ENCODE data around the gene GLRA3. TPM values are rescaled to one million over a fixed set of nuclear protein-coding genes. Genes with fewer than 3 reads are reported as not detected.
"Not testable (repeated sequence)": the region's sequence is repeated elsewhere in the genome, so short reads cannot be mapped to it uniquely, and the experiment has no call there.

GLRA3 gene
- total RNA-seq, 1 donor = not detected

GRCh38 chr4:174848596-174848995, 19.5 kb upstream of the GLRA3 start:
- no peaks in the 10 kb centered on the region for H3K27me3 ChIP-seq (ENCODE audit: insufficient read depth, low read length)
- peaks cover 5% of the 10 kb centered on the region for H3K9me3 ChIP-seq (ENCODE audit: low read depth, low read length)
- no peaks in the 10 kb centered on the region for H3K4me1 ChIP-seq (ENCODE audit: insufficient read depth, low read length)
- no peak overlapping the region for H3K4me3 ChIP-seq (ENCODE audit: low read length)

GRCh38 chr4:174847801-174848427, 18.9 kb upstream of the GLRA3 start:
- Histone ChIP-seq H3K4me1 (ENCODE audit: insufficient read depth, low read length) (no peaks in the 10 kb centered on the region), H3K4me3 (ENCODE audit: low read length) (no peak overlapping the region), H3K9me3 (ENCODE audit: low read depth, low read length) (peaks cover 5% of the 10 kb centered on the region), H3K27me3 (ENCODE audit: insufficient read depth, low read length) (no peaks in the 10 kb centered on the region)

- no peaks in the 10 kb centered on the region for H3K4me1 ChIP-seq (ENCODE audit: insufficient read depth, low read length)
- no peak overlapping the region for H3K4me3 ChIP-seq (ENCODE audit: low read length)
- no peaks in the 10 kb centered on the region for H3K27me3 ChIP-seq (ENCODE audit: insufficient read depth, low read length)
- no peaks in the 10 kb centered on the region for H3K9me3 ChIP-seq (ENCODE audit: low read depth, low read length)
Observed at GRCh38 chr4:174835536-174835935, 6.5 kb upstream of the GLRA3 start.

DNA sequence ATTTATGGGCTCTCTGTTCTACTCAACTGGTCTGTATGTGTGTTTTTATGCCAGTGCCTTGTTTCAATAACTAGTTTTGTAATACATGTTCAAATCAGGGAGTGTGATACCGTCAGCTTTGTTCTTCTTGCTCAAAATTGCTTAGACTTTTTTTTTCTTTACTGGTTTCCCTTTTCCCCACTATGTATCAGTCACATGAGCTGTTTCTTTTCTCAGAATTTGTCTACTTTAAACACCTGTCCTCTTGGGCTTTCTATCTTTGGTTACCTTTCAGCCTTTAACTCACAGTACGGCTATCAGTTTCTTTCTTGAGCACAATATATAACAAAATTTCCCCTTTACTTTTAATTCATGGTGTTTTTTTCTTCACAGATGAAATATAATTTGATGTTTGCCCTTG, 5.4 kb upstream of the GLRA3 start:
- Histone ChIP-seq H3K4me3 (ENCODE audit: low read length) (no peak overlapping the region), H3K4me1 (ENCODE audit: insufficient read depth, low read length) (no peaks in the 10 kb centered on the region), H3K9me3 (ENCODE audit: low read depth, low read length) (no peaks in the 10 kb centered on the region), H3K27me3 (ENCODE audit: insufficient read depth, low read length) (peaks cover 7% of the 10 kb centered on the region)

DNA sequence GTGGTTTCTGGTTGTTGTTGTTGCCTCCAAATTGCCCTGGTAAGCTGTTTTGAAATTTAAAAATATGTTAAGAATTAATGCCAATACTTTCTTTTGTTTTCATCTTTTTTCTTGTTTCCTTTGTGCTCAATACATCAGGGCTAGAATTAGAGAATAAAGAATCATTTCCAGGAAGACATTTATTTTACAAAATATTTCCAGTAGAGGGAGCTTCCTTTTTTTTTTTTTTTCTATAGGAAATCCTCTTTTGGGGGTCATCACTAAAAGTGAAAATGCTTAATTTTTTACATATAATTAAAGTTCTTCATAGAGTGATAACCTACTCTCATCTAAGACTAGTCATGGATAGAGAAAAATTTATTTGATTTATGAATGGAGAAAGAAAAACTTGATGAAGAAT, 2.4 kb downstream of the GLRA3 start:
- no peaks in the 10 kb centered on the region for H3K9me3 ChIP-seq (ENCODE audit: low read depth, low read length)
- H3K27me3 ChIP-seq (ENCODE audit: insufficient read depth, low read length) = peaks cover 12% of the 10 kb centered on the region
- H3K4me3 ChIP-seq (ENCODE audit: low read length) = no peak overlapping the region
- no peaks in the 10 kb centered on the region for H3K4me1 ChIP-seq (ENCODE audit: insufficient read depth, low read length)

- Histone ChIP-seq H3K27me3 (ENCODE audit: insufficient read depth, low read length) (no peaks in the 10 kb centered on the region), H3K9me3 (ENCODE audit: low read depth, low read length) (no peaks in the 10 kb centered on the region), H3K4me1 (ENCODE audit: insufficient read depth, low read length) (no peaks in the 10 kb centered on the region), H3K4me3 (ENCODE audit: low read length) (no peak overlapping the region)
Observed at GRCh38 chr4:174815282-174815681, 13.8 kb downstream of the GLRA3 start.

DNA sequence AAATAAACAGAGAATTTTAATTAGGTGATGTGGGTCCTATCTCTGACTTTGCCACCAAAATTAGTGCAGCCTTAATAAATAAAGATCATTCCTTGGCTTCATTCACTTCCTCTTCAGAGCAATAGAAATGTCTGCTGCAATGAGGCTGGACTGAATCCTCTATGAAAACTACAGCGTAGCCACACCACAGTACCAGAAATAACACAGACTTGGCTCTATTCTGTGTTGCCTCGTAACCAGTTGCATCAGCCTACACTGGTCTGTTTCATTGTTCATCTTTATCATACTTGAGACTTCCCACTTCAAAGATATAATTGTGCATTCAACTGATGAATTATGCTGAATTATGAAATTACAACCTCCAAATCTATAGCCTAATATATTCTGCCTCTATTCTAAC, 15.8 kb downstream of the GLRA3 start:
- H3K4me3 ChIP-seq (ENCODE audit: low read length) = no peak overlapping the region
- H3K27me3 ChIP-seq (ENCODE audit: insufficient read depth, low read length) = no peaks in the 10 kb centered on the region
- H3K4me1 ChIP-seq (ENCODE audit: insufficient read depth, low read length) = no peaks in the 10 kb centered on the region
- H3K9me3 ChIP-seq (ENCODE audit: low read depth, low read length) = no peaks in the 10 kb centered on the region

DNA sequence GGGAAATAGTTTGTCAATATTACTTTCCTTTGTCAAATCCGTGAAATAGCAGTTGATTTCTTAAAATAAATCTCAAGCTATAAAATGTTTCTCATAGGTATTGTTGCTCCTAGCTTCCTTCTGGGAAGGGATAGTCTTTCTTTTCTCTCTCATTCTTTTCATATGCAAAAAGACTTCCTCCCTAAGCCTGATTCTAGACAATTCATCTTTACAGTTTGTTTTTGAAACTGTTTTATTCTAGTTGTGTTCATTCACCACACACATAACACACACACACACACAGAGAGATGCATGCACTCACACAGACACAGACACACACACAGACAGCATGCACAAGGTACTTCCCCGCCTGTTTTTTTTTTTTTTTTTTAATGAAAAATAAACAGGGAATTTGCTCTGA, 18.2 kb downstream of the GLRA3 start:
- H3K4me1 ChIP-seq (ENCODE audit: insufficient read depth, low read length) = no peaks in the 10 kb centered on the region
- no peaks in the 10 kb centered on the region for H3K27me3 ChIP-seq (ENCODE audit: insufficient read depth, low read length)
- H3K4me3 ChIP-seq (ENCODE audit: low read length) = no peak overlapping the region
- no peaks in the 10 kb centered on the region for H3K9me3 ChIP-seq (ENCODE audit: low read depth, low read length)

GRCh38 chr4:174808836-174809235, 20.2 kb downstream of the GLRA3 start:
- Histone ChIP-seq H3K4me1 (ENCODE audit: insufficient read depth, low read length) (no peaks in the 10 kb centered on the region), H3K9me3 (ENCODE audit: low read depth, low read length) (no peaks in the 10 kb centered on the region), H3K27me3 (ENCODE audit: insufficient read depth, low read length) (no peaks in the 10 kb centered on the region), H3K4me3 (ENCODE audit: low read length) (no peak overlapping the region)

DNA sequence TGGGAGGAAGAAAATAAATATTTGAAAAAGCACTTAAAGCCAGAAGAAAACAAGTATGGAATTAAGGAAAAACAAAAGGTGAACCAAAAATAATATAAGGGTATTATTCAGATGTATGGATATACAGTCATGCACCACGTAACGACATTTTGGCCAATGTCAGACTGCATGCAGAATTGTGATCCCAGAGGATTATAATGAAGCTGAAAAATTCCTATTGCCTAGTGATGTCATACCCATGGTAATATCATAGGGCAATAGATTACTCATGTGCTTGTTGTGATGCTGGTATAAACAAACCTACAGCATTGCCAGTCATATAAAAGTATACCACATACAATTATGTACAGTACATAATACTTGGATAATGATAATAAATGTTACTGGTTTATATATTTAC, 20.9 kb downstream of the GLRA3 start:
- H3K27me3 ChIP-seq (ENCODE audit: insufficient read depth, low read length) = no peaks in the 10 kb centered on the region
- no peaks in the 10 kb centered on the region for H3K4me1 ChIP-seq (ENCODE audit: insufficient read depth, low read length)
- H3K9me3 ChIP-seq (ENCODE audit: low read depth, low read length) = no peaks in the 10 kb centered on the region

GRCh38 chr4:174805746-174806145, 23.3 kb downstream of the GLRA3 start:
- H3K27me3 ChIP-seq (ENCODE audit: insufficient read depth, low read length) = no peaks in the 10 kb centered on the region
- H3K4me1 ChIP-seq (ENCODE audit: insufficient read depth, low read length) = no peaks in the 10 kb centered on the region
- no peaks in the 10 kb centered on the region for H3K9me3 ChIP-seq (ENCODE audit: low read depth, low read length)
- H3K4me3 ChIP-seq (ENCODE audit: low read length) = no peak overlapping the region

More for the DNA sequence above, 20.9 kb downstream of the GLRA3 start:
- H3K4me3 ChIP-seq (ENCODE audit: low read length) = no peak overlapping the region

- no peaks in the 10 kb centered on the region for H3K9me3 ChIP-seq (ENCODE audit: low read depth, low read length)
- H3K4me1 ChIP-seq (ENCODE audit: insufficient read depth, low read length) = no peaks in the 10 kb centered on the region
- no peaks in the 10 kb centered on the region for H3K27me3 ChIP-seq (ENCODE audit: insufficient read depth, low read length)
- H3K4me3 ChIP-seq (ENCODE audit: low read length) = no peak overlapping the region
Observed at GRCh38 chr4:174794543-174795094, 34.4 kb downstream of the GLRA3 start.

GRCh38 chr4:174789657-174790056, 39.4 kb downstream of the GLRA3 start:
- H3K4me1 ChIP-seq (ENCODE audit: insufficient read depth, low read length) = no peaks in the 10 kb centered on the region
- no peaks in the 10 kb centered on the region for H3K9me3 ChIP-seq (ENCODE audit: low read depth, low read length)

DNA sequence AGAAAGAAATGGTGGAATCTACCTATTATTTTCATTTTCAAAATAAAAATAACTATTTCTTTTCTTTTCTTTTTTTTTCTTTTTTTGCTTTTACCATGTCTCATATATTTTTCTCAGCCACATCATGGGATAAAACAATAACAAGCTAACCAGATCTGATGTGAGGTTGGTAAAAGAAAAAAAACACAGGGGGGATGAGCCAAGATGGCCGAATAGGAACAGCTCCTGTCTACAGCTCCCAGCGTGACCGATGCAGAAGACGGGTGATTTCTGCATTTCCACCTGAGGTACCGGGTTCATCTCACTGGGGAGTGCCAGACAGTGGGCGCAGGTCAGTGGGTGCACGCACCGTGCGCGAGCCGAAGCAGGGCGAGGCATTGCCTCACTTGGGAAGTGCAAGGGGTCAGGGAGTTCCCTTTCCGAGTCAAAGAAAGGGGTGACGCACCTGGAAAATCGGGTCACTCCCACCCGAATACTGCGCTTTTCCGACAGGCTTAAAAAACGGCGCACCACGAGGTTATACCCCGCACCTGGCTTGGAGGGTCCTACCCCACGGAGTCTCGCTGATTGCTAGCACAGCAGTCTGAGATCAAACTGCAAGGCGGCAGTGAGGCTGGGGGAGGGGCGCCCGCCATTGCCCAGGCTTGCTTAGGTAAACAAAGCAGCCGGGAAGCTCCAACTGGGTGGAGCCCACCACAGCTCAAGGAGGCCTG, 50.6 kb downstream of the GLRA3 start:
- not testable (repeated sequence) for H3K27me3 ChIP-seq (ENCODE audit: insufficient read depth, low read length); H3K4me1 ChIP-seq (ENCODE audit: insufficient read depth, low read length); H3K9me3 ChIP-seq (ENCODE audit: low read depth, low read length); H3K4me3 ChIP-seq (ENCODE audit: low read length)

More at GRCh38 chr4:174789657-174790056, 39.4 kb downstream of the GLRA3 start:
- Histone ChIP-seq H3K4me3 (ENCODE audit: low read length) (no peak overlapping the region), H3K27me3 (ENCODE audit: insufficient read depth, low read length) (no peaks in the 10 kb centered on the region)

GRCh38 chr4:174775366-174775765, 53.7 kb downstream of the GLRA3 start:
- Histone ChIP-seq H3K4me3 (ENCODE audit: low read length) (no peak overlapping the region), H3K27me3 (ENCODE audit: insufficient read depth, low read length) (no peaks in the 10 kb centered on the region), H3K4me1 (ENCODE audit: insufficient read depth, low read length) (no peaks in the 10 kb centered on the region), H3K9me3 (ENCODE audit: low read depth, low read length) (no peaks in the 10 kb centered on the region)

All from mononuclear cell (primary cell).